Thyroid gland (tissue), 4 donors: ENCODE results near the gene PRDM11.
A peak's percentile ranks its signal among the peaks of the same experiment; 100 is the strongest.

Experiments used
- POLR2A ChIP-seq, 2 donors: fragments of 450-650 bp; IDR thresholded peaks; one replicate each; pipeline ENCODE4 v1.6.1; 2017; ENCODE audit warnings: antibody characterized with exemption in 2 of 2, mild to moderate bottlenecking in 2 of 2, moderate library complexity in 1 of 2
- TF ChIP-seq, protein P1 (sequence below), 6 experiments: fragments of 200-600 bp in 3 of 6; fragments of 450-650 bp in 3 of 6; sonication (generic) in 3 of 6; IDR thresholded peaks; one replicate each; pipeline ENCODE4 v1.5.1; 2016 to 2019; ENCODE audit warnings: antibody characterized with exemption in 6 of 6, mild to moderate bottlenecking in 2 of 6, inconsistent platforms in 1 of 6, moderate library complexity in 1 of 6

DNA sequence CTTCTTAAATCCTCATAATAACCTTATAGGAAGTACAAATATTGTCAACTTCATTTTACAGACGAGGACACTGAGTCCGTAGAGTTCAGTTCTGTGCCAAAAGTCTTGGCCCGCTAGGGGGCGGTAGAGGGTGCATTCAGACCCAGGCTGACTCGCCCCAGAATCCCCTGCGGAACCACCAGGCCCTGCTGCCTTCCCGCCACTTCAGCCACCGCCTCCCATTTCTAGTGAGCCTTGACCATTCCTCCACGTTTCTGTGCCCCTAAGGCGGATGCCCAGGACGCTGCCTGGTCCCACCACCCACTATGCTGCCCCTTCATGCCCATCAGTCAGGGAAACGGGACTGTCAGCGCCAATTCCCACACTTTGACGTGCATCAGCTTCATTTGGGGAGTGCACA lies 120.6 kb downstream of the PRDM11 start:
- no peak for TF ChIP-seq POLR2A (IDR thresholded peaks at IDR 0.05)
- TF ChIP-seq, protein P1, sequence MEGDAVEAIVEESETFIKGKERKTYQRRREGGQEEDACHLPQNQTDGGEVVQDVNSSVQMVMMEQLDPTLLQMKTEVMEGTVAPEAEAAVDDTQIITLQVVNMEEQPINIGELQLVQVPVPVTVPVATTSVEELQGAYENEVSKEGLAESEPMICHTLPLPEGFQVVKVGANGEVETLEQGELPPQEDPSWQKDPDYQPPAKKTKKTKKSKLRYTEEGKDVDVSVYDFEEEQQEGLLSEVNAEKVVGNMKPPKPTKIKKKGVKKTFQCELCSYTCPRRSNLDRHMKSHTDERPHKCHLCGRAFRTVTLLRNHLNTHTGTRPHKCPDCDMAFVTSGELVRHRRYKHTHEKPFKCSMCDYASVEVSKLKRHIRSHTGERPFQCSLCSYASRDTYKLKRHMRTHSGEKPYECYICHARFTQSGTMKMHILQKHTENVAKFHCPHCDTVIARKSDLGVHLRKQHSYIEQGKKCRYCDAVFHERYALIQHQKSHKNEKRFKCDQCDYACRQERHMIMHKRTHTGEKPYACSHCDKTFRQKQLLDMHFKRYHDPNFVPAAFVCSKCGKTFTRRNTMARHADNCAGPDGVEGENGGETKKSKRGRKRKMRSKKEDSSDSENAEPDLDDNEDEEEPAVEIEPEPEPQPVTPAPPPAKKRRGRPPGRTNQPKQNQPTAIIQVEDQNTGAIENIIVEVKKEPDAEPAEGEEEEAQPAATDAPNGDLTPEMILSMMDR (IDR thresholded peaks at IDR 0.05): peak in 1 of 6 experiments; percentile 25
